HCT116 (cell line): Measurements from ENCODE around the gene UBAP1L. TPM values are rescaled to one million over a fixed set of nuclear protein-coding genes. Genes with fewer than 3 reads are reported as not detected.
"Not testable (repeated sequence)": the region's sequence is repeated elsewhere in the genome, so short reads cannot be mapped to it uniquely, and the experiment has no call there.

Experiments used
- ATAC-seq: fragments of 200-7000 bp; cut with Tn5 transposase; 2 replicates; pipeline ENCODE4 v1.9.1; 2020; ENCODE audit warnings: mild to moderate bottlenecking, moderate library complexity
- BruUV-seq: library from RNA; stranded (reverse); fragments of 400-500 nt; replicated peaks from 2 replicates; lab custom pipeline; 2021; lab: Mats Ljungman, UMichigan
- CTCF ChIA-PET: fragments of 300-600 bp; sonication (Branson Sonifier 250); formaldehyde crosslinking; loops from one replicate; lab custom pipeline; 2021; ENCODE audit warnings: antibody characterized with exemption; lab: Charles Lee
- POLR2A ChIA-PET: fragments of 300-600, 350-600 bp; sonication (Branson Sonifier 250); formaldehyde crosslinking; loops from one replicate; lab custom pipeline; 2021; ENCODE audit warnings: antibody characterized with exemption; lab: Charles Lee
- RAD21 ChIA-PET, 2 experiments: fragments of 300-600 bp; sonication (Branson Sonifier 250); formaldehyde crosslinking; loops; one replicate each; lab custom pipeline; 2023; ENCODE audit warnings: low total read pairs in 2 of 2; ENCODE audit not compliant: uncharacterized antibody in 2 of 2, unreplicated experiment in 2 of 2, low non-redundant PET in 1 of 2; lab: Charles Lee
- DNase-seq: peaks from one replicate; pipeline ENCODE4 v3.0.0-alpha.2; 2010; ENCODE audit warnings: low read depth, low spot score
- H2AFZ ChIP-seq: fragments of 200-600 bp; shearing (Covaris generic), sonication (generic); 2 replicates; pipeline ENCODE4 v1.6.1; 2017; ENCODE audit warnings: low read depth, mixed run types, mixed read lengths, antibody characterized with exemption, low read length; ENCODE audit not compliant: poor library complexity, severe bottlenecking
- H3K27ac ChIP-seq: 2 replicates; pipeline ENCODE4 v1.5.1; 2012; ENCODE audit warnings: low read depth, low read length
- H3K27me3 ChIP-seq: fragments of 200-600 bp; sonication (generic); 2 replicates; pipeline ENCODE4 v1.6.1; 2016; ENCODE audit warnings: mixed run types, low read length, mixed read lengths; ENCODE audit not compliant: insufficient read depth
- H3K36me3 ChIP-seq, 2 experiments: fragments of 200-500 bp in 1 of 2; fragments of 200-600 bp in 1 of 2; sonication (Bioruptor generic) in 1 of 2; sonication (generic) in 1 of 2; 2 replicates each; pipeline versions ENCODE4 v1.5.1 to v1.6.1; 2014 to 2016; ENCODE audit warnings: low read length in 2 of 2, inconsistent platforms in 1 of 2, mixed read lengths in 1 of 2, mixed run types in 1 of 2; ENCODE audit not compliant: insufficient read depth in 2 of 2, control insufficient read depth in 1 of 2
- H3K4me1 ChIP-seq, 2 experiments: fragments of 200-600 bp in 1 of 2; sonication (generic) in 1 of 2; 2 replicates each; pipeline versions ENCODE4 v1.5.1 to v1.6.1; 2012 to 2017; ENCODE audit warnings: low read length in 2 of 2, inconsistent platforms in 1 of 2, mild to moderate bottlenecking in 1 of 2, mixed read lengths in 1 of 2, mixed run types in 1 of 2, moderate library complexity in 1 of 2; ENCODE audit not compliant: insufficient read depth in 2 of 2, control insufficient read depth in 1 of 2
- H3K4me2 ChIP-seq: fragments of 200-600 bp; sonication (generic); 2 replicates; pipeline ENCODE4 v1.6.1; 2017; ENCODE audit warnings: mixed run types, low read length, mixed read lengths
- H3K4me3 ChIP-seq, 2 experiments: fragments of 200-600 bp in 1 of 2; sonication (generic) in 1 of 2; replicated peaks in 1 of 2; 2 replicates each; pipeline ENCODE4 v1.5.1; 2011 to 2016; ENCODE audit warnings: low read length in 2 of 2, control low read depth in 1 of 2, low read depth in 1 of 2, mild to moderate bottlenecking in 1 of 2, mixed read lengths in 1 of 2, mixed run types in 1 of 2
- H3K79me2 ChIP-seq: fragments of 200-600 bp; sonication (generic); 2 replicates; pipeline ENCODE4 v1.6.1; 2017; ENCODE audit warnings: mild to moderate bottlenecking, mixed run types, low read length, moderate library complexity, mixed read lengths; ENCODE audit not compliant: insufficient read depth
- H3K9ac ChIP-seq: fragments of 200-600 bp; sonication (generic); 2 replicates; pipeline ENCODE4 v1.6.1; 2016; ENCODE audit warnings: low read length, mixed read lengths
- H3K9me2 ChIP-seq: fragments of 200-600 bp; sonication (generic), shearing (Covaris generic); 2 replicates; pipeline ENCODE4 v1.6.1; 2017; ENCODE audit warnings: mixed run types, mild to moderate bottlenecking, moderate library complexity; ENCODE audit not compliant: insufficient read depth
- H3K9me3 ChIP-seq, 2 experiments: fragments of 200-500 bp in 1 of 2; fragments of 200-600 bp in 1 of 2; sonication (Bioruptor generic) in 1 of 2; sonication (generic) in 1 of 2; 2 replicates each; pipeline ENCODE4 v1.6.1; 2014 to 2017; ENCODE audit warnings: low read length in 2 of 2, mixed read lengths in 2 of 2, inconsistent platforms in 1 of 2, low read depth in 1 of 2, mild to moderate bottlenecking in 1 of 2, mixed run types in 1 of 2, moderate library complexity in 1 of 2; ENCODE audit not compliant: control insufficient read depth in 1 of 2, insufficient read depth in 1 of 2
- H4K20me1 ChIP-seq: fragments of 200-600 bp; sonication (generic), shearing (Covaris generic); 2 replicates; pipeline ENCODE4 v1.6.1; 2017; ENCODE audit warnings: mixed run types, mild to moderate bottlenecking, moderate library complexity; ENCODE audit not compliant: insufficient read depth
- FOSL1 ChIP-seq: IDR thresholded peaks from 2 replicates; pipeline ENCODE4 v1.6.1; 2012; ENCODE audit warnings: low read depth
- RAD21 ChIP-seq: IDR thresholded peaks from 2 replicates; pipeline ENCODE4 v1.6.1; 2012; ENCODE audit warnings: low read depth, mild to moderate bottlenecking
- SP1 ChIP-seq: IDR thresholded peaks from 2 replicates; pipeline ENCODE4 v1.6.1; 2012; ENCODE audit warnings: low read depth
- intact Hi-C: fragments of 100-400 bp; cut with micrococcal nuclease; formaldehyde crosslinking; loops from 2 replicates; pipeline ENCODE4 v1.10.0; 2022
- total RNA-seq: library from RNA; stranded (reverse); gene quantifications from one replicate; pipeline ENCODE4 v1.2.1, GENCODE V29; 2021; ENCODE audit not compliant: unreplicated experiment

Gene UBAP1L
- total RNA-seq, 1 experiment from 2014 or later = 4.0 TPM

DNA sequence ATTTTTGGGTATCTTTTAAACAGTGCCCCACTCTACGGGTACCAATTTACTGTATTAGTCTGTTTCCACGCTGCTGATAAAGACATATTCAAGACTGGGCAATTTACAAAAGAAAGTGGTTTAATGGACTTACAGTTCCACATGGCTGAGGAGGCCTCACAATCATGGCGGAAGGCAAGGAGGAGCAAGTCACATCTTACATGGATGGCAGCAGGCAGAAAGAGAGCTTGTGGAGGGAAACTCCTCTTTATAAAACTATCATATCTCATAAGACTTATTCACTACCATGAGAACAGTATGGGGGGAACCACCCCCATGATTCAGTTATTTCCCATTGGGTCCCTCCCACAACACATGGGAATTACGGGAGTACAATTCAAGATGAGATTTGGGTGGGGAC, 22.9 kb upstream of the UBAP1L start:
- BruUV-seq, H3K9me3 ChIP-seq, H3K36me3 ChIP-seq, POLR2A ChIA-PET, DNase-seq, H3K27me3 ChIP-seq, H3K27ac ChIP-seq, ATAC-seq, H3K79me2 ChIP-seq, H3K4me1 ChIP-seq, H3K4me3 ChIP-seq, RAD21 ChIA-PET, H3K4me2 ChIP-seq, intact Hi-C loops, CTCF ChIA-PET, H3K9me2 ChIP-seq, H3K9ac ChIP-seq, H4K20me1 ChIP-seq, H2AFZ ChIP-seq: not testable (repeated sequence)

DNA sequence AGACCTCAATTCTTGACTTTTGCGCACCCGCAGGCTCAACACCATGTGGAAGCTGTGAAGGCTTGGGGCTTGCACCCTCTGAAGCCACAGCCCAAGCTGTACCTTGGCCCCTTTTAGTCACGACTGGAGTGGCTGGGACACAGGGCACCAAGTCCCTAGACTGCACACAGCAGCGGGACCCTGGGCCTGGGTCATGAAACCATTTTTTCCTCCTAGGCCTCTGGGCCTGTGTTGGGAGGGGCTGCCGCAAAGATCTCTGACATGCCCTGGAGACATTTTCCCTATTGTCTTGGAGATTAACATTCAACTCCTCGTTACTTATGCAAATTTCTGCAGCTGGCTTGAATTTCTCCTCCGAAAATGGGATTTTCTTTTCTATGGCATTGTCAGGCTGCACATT, 22.1 kb upstream of the UBAP1L start:
- RAD21 ChIA-PET, H3K27ac ChIP-seq, H3K4me2 ChIP-seq, BruUV-seq, DNase-seq, H3K9me2 ChIP-seq, H3K4me3 ChIP-seq, H3K36me3 ChIP-seq, H4K20me1 ChIP-seq, H3K9me3 ChIP-seq, POLR2A ChIA-PET, ATAC-seq, H3K27me3 ChIP-seq, CTCF ChIA-PET, intact Hi-C loops, H3K9ac ChIP-seq, H2AFZ ChIP-seq, H3K79me2 ChIP-seq: not testable (repeated sequence)
- H3K4me1 ChIP-seq = peaks cover under 1 to 12% of the 10 kb centered on the region in 2 experiments; a peak in 2 of 4 replicates

DNA sequence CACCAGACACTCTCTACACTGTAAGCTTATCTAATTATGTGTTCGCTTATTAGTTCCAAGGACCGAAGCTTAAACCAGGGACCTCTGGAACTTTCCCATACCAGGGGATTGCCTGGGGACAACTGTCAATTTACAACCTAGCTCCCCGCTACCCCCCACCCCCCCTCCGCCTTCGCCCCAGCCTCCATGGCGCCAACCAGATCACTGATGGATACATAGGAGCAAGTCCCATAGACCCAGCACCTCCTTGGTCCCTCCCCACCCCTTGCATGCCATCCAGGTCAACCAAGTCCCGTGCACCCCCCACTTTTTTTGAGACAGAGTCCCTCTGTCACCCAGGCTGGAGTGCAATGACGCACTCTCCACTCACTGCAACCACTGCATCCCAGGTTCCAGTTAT, 19.5 kb upstream of the UBAP1L start:
- Histone ChIP-seq H3K9me2 (no peaks in the 10 kb centered on the region), H3K36me3 (peaks cover 0 to 3% of the 10 kb centered on the region in 2 experiments; a peak in 1 of 4 replicates), H3K4me3 (peak overlapping the region; percentile 74 to 80), H4K20me1 (no peaks in the 10 kb centered on the region), H3K27me3 (no peaks in the 10 kb centered on the region), H3K27ac (no peak overlapping the region), H3K4me2 (peak overlapping the region; percentile 76), H3K4me1 (peaks cover 7 to 13% of the 10 kb centered on the region in 2 experiments; a peak in 3 of 4 replicates), H3K79me2 (peaks cover 29% of the 10 kb centered on the region), H3K9ac (peak overlapping the region; percentile 87), H3K9me3 (peaks cover 3 to 4% of the 10 kb centered on the region in 2 experiments; a peak in 1 of 4 replicates), H2AFZ (no peak overlapping the region)
- ChIA-PET CTCF (interaction anchor here (0.9 kb wide), 1 partner anchor 102 kb away, joined by 3 read pairs; no protein-coding TSS in a partner anchor), POLR2A (interaction anchor here (0.8 to 1.1 kb wide), 2 partner anchors 51 to 170 kb away, joined by 5 to 7 read pairs; partner anchors contain the start of genes CLPX and RNU5B-1), RAD21 (no interaction called here)
- DNase-seq = no peak
- TF ChIP-seq FOSL1 (no peak), RAD21 (no peak), SP1 (no peak)
- BruUV-seq = no TSS peak
- intact Hi-C loops = loop anchor here (5.0 kb wide), 1 partner anchor 163 kb away; the partner anchor contains the start of gene RNU5A-1
- no peak for ATAC-seq
